ENCODE measurements around the gene CRIM1.

CRIM1 gene

GRCh38 chr2:36397728-36398413 is 42.3 kb downstream of the CRIM1 start:
- no peak overlapping the region for H3K4me3 ChIP-seq (ENCODE audit: low read length)
- H3K79me2 ChIP-seq (ENCODE audit: low read length) = no peaks in the 10 kb centered on the region
- no peak overlapping the region for H2AFZ ChIP-seq (ENCODE audit: low read length)
- no peak overlapping the region for H3K9ac ChIP-seq (ENCODE audit: low read length)
- no peaks in the 10 kb centered on the region for H3F3A ChIP-seq (ENCODE audit: insufficient read depth, low read length)
- H3K27me3 ChIP-seq (replicated peaks; ENCODE audit: insufficient read depth, low read length) = no peaks in the 10 kb centered on the region
- TF ChIP-seq CTCF (IDR thresholded peaks at IDR 0.05; ENCODE audit: low read length) (no peak), EZH2phosphoT487 (IDR thresholded peaks at IDR 0.05; ENCODE audit: low read length) (no peak), EZH2 (optimal IDR thresholded peaks at IDR 0.05; ENCODE audit: low read depth, low read length) (no peak)
- no peak overlapping the region for H3K27ac ChIP-seq (ENCODE audit: low read length)
- H3K4me2 ChIP-seq (ENCODE audit: low read depth, low read length) = no peak overlapping the region
- no peaks in the 10 kb centered on the region for H3K9me3 ChIP-seq (replicated peaks; ENCODE audit: insufficient read depth, low read length)
- no peak for DNase-seq
- no peaks in the 10 kb centered on the region for H3K36me3 ChIP-seq (replicated peaks; ENCODE audit: insufficient read depth, low read length)
- H4K20me1 ChIP-seq (ENCODE audit: insufficient read depth, low read length) = no peaks in the 10 kb centered on the region
- H3K4me1 ChIP-seq (ENCODE audit: low read length) = no peaks in the 10 kb centered on the region
- H3K9me2 ChIP-seq (replicated peaks; ENCODE audit: insufficient read depth, low read length) = no peaks in the 10 kb centered on the region

GRCh38 chr2:36399050-36399449 is 43.5 kb downstream of the CRIM1 start:
- Histone ChIP-seq H3F3A (ENCODE audit: insufficient read depth, low read length) (no peaks in the 10 kb centered on the region), H2AFZ (ENCODE audit: low read length) (no peak overlapping the region)

GRCh38 chr2:36403675-36404230 is 48.2 kb downstream of the CRIM1 start:
- no peaks in the 10 kb centered on the region for H4K20me1 ChIP-seq (ENCODE audit: insufficient read depth, low read length)
- no peak overlapping the region for H3K27ac ChIP-seq (ENCODE audit: low read length)
- TF ChIP-seq CTCF (IDR thresholded peaks at IDR 0.05; ENCODE audit: low read length) = no peak
- TF ChIP-seq EZH2 (optimal IDR thresholded peaks at IDR 0.05; ENCODE audit: low read depth, low read length) = no peak
- H3K9me2 ChIP-seq (replicated peaks; ENCODE audit: insufficient read depth, low read length) = no peaks in the 10 kb centered on the region
- no peaks in the 10 kb centered on the region for H3K4me1 ChIP-seq (ENCODE audit: low read length)
- H3K79me2 ChIP-seq (ENCODE audit: low read length) = no peaks in the 10 kb centered on the region
- H3K27me3 ChIP-seq (replicated peaks; ENCODE audit: insufficient read depth, low read length) = no peaks in the 10 kb centered on the region
- H3F3A ChIP-seq (ENCODE audit: insufficient read depth, low read length) = no peaks in the 10 kb centered on the region
- no peak overlapping the region for H3K4me3 ChIP-seq (ENCODE audit: low read length)
- H3K9me3 ChIP-seq (replicated peaks; ENCODE audit: insufficient read depth, low read length) = no peaks in the 10 kb centered on the region
- H2AFZ ChIP-seq (ENCODE audit: low read length) = no peak overlapping the region
- no peak overlapping the region for H3K4me2 ChIP-seq (ENCODE audit: low read depth, low read length)
- H3K36me3 ChIP-seq (replicated peaks; ENCODE audit: insufficient read depth, low read length) = no peaks in the 10 kb centered on the region
- no peak for DNase-seq
- H3K9ac ChIP-seq (ENCODE audit: low read length) = no peak overlapping the region

More at GRCh38 chr2:36399050-36399449, 43.5 kb downstream of the CRIM1 start:
- TF ChIP-seq EZH2phosphoT487 (IDR thresholded peaks at IDR 0.05; ENCODE audit: low read length) (no peak), EZH2 (optimal IDR thresholded peaks at IDR 0.05; ENCODE audit: low read depth, low read length) (no peak), CTCF (IDR thresholded peaks at IDR 0.05; ENCODE audit: low read length) (no peak)
- Histone ChIP-seq H3K9me2 (replicated peaks; ENCODE audit: insufficient read depth, low read length) (no peaks in the 10 kb centered on the region), H3K27ac (ENCODE audit: low read length) (no peak overlapping the region), H3K9ac (ENCODE audit: low read length) (no peak overlapping the region), H3K9me3 (replicated peaks; ENCODE audit: insufficient read depth, low read length) (no peaks in the 10 kb centered on the region), H3K4me3 (ENCODE audit: low read length) (no peak overlapping the region), H3K36me3 (replicated peaks; ENCODE audit: insufficient read depth, low read length) (no peaks in the 10 kb centered on the region), H3K79me2 (ENCODE audit: low read length) (no peaks in the 10 kb centered on the region), H3K4me1 (ENCODE audit: low read length) (no peaks in the 10 kb centered on the region), H3K4me2 (ENCODE audit: low read depth, low read length) (no peak overlapping the region), H3K27me3 (replicated peaks; ENCODE audit: insufficient read depth, low read length) (no peaks in the 10 kb centered on the region), H4K20me1 (ENCODE audit: insufficient read depth, low read length) (no peaks in the 10 kb centered on the region)
- no peak for DNase-seq
